Activated naive CD4-positive, alpha-beta T cell treated with Interleukin-2 at 50 U/mL for 16 hours (primary cell): Measurements from ENCODE around the gene PKIG.
"Not testable (repeated sequence)": the region's sequence is repeated elsewhere in the genome, so short reads cannot be mapped to it uniquely, and the experiment has no call there.

Source experiments
- DNase-seq: peaks from one replicate; pipeline ENCODE4 v3.0.0-alpha.2; 2020

Gene PKIG

DNA sequence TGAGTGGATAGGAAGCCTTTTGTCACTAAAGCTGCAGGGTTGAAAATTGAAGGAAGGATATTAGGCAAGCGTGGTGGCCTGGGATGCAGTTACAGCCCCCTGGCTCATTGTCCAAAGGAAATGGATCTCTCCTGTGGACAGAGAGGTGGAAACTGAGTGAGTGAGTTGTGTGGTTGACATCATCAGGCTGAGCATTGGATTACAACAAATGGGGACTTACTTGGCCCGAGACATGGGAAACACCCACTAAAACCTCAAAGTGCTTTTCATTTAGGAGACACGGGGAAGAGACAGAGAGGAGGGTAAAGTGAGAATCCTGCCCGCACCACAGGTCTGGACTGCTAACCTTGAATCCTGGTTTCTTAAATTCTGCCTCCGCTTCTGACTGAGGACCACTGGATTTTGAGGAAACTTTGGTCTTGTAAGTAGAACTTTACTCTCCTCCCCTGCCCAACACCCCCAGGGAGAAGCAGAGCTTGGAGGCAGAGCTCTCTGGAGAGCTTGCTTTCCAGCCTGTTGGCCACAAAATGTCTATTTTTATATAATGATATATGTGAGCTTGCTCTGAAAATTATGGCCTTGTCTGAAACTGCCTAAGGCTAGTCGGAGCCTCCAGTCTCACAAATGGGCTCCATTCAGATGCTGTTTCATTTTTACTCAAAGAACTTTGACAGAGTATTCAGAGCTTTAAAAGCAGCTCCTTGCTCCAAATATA is at the start of gene PKIG:
Gene PKIG, plus strand, starts transcription at position 269 of the 715 bp plus-strand sequence. CDS start 31,978 bp downstream, outside the sequence.
- DNase-seq, result no peak

DNA sequence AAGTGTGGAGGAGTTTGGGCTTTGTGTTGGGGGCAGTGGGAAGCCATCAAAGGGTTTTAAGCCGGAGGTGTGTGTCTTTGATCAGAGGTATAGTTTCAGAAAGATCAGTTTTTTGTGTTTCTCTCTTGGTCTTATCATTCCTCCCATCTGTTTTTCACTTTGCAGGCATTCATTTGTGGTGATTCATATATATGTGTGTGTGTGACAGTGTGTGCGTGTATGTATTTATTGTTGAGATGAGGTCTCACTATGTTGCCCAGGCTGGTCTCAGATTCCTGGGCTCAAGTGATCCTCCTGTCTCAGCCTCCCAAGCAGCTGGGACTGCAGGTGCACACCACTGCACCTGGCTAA is 49.4 kb upstream of the PKIG start:
- no peak for DNase-seq

DNA sequence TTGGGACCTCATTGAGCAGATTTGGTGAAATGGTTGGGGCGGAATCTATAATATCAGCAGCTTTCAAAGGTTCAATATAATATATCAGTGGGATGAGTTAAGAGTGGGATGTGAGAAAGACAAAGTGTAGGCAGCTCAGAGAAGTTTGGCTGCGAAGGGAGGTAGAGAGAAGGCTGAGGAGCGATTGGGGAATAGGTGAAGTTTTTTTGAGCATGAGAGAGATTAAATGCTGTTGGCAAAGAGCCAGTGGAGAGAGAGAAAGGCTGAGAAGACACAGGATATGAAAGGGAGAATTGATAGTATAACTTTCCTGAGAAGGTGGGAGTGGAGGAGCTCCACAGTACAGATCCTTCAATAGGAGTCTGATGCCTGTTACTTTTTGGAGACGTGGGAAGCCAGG is 48.5 kb upstream of the PKIG start:
- no peak for DNase-seq

DNA sequence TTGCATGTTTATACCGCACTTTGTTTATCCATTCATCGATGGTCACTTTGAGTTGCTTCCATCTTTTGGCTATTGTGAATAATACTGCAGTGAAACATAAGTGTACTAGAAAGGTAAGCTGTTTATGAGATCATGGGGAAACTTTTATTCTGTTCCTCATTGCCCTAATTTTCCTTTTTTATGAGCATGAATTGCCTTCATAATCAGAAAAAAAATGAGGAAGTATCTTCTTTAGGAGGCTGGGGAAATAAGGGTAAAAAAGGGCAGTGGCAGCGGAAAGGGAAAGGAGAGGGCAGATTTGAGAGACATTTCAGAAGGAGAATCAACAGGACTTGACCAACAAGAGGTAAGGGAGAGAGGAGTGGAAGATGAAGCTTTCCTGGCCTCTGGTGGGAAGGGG is 46.2 kb upstream of the PKIG start:
- no peak for DNase-seq

DNA sequence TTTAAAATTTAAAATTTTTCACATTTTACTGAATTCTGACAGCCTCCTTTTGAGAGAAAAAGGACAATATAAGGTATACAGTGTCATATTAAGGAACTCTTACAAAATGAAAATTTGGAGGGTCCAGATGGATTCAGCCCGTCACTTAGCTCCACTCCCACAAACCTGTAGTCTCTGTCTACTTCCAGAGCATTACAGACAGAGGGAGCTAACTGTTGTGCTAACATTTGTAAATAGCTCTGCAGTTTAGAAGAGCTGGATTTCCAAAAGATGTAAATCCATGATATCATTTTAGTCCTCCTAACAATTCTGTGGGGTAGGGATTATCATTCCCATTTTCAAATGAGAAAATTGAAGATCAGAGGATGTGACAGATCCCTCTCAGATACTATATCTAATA is 44.4 kb upstream of the PKIG start:
- no peak for DNase-seq

GRCh38 chr20:44540834-44541233 is 41.5 kb upstream of the PKIG start:
- DNase-seq, result no peak

DNA sequence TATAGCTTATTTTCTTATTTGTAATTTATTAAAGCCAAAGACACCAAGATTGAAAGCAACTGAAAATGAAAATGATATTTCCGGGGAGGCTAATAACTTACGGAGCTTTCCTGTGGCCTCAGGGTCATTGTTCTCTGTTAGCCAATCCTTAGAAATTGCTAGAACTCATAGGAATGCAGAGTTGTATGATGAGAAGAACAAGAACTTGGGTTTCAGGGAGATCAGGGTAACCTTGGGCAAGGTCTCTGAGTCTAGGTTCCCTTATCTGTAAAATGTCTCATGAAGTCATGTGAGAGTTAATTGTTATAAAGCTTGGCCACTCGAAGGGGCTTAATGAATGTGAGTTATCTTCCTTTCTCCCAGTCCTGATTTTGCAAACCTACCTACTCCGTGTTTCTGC is 40.4 kb upstream of the PKIG start:
- DNase-seq, result no peak

- DNase-seq, result no peak
Measured at GRCh38 chr20:44542890-44543289, 39.5 kb upstream of the PKIG start.

DNA sequence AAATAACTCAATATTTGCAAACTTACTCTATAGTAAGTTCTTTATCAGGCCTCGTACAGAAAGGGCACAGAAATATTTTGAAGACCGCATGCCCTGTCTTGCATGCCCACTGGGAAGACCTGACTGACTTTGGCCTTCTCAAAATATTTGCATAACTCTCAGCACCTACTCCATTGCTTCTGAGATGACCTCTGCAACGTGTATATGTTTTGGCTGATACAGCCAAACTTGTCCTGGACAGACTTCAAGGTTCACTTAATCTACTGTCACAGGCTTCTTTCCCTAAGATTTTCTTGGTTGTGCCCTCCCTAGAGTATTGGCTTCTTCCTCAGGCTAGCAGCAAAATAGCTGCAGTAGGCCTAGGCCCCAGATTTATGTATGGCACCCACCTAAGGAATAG is 39.0 kb upstream of the PKIG start:
- no peak for DNase-seq

- DNase-seq, result no peak
Measured at GRCh38 chr20:44544263-44544662, 38.1 kb upstream of the PKIG start.

DNA sequence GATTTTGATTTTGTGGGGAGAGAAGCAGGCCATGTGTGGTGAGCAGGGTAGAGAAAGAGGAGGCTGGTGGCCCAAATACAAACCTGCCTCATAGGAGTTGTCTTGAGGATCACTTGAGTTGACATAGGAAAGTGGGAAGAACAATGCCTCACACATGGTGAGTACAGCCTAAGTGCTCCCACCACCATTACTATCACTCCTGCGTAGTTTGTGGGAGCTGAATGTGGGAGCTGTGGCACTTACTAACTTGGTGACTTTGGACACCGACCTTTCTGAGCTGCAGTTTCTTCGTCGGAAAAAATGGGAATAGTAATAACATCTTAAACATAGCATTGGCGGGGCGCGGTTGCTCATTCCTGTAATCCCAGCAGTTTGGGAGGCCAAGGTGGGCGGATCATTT is 35.0 kb upstream of the PKIG start:
- DNase-seq, result no peak

GRCh38 chr20:44549123-44549522 is 33.3 kb upstream of the PKIG start:
- DNase-seq, result no peak

- DNase-seq, result no peak
Measured at GRCh38 chr20:44552050-44552449, 30.3 kb upstream of the PKIG start.

DNA sequence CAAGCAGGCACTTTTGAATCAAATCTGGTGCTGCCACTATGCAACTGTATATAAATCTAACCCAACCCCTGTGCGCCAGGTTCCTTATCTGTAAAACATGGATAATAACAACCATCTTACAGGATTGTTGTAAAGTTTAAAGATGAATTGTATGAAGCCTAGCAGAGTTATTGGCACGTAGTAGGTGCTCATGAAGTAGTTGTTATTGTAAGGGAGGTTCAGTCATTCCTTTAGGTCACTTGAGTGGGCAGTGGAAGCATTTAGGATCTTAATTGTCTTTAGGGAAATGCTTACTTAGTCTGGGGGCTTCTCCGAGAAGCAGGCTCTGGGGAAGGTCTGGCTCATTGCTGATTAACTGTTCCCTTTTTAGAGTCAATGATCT is 29.8 kb upstream of the PKIG start:
- no peak for DNase-seq

DNA sequence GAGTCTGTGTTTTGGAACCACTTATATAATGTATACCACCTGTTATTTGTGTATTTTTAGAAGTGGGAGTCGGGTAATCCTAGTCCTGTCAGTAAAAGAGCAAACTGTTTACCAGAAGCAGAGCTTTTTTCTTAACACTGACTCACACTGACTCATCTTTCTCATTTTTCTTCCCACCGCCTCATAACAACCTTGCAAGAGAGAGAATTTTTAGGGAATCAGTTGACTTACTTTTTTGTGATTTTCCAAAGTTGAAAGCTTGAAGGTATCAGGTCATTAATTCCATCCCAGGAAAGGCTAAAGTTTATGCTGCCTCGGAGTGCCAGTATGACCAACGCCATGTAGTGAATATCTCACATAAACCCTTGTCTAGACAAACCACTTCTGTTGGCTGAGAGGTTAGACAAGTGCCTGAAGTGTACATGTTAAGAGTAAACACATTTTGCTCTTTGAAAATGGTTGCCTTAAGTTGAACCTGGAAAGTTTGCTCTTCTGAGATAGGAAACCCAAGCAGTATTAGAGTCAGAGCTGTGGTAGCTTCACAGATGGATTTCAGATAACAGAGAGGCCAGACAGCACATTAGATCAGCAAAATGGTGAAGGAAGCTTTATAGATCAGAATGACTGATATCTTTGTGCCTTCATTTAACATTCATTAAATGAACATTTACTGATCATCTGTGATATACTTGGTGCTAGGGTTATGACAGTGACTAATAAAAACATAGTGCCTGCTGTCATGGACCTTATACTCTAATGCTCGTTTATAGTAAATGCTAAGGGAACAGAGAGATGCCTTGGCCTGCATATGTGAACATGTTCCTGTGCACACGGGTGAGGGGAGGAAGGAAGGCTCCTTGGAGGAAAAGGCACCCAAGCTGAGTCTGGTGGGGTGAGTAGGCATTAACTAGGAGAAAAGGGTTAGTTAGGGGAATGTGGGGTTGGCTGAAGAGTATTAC is 29.1 kb upstream of the PKIG start:
- no peak for DNase-seq

GRCh38 chr20:44559302-44559701 is 23.1 kb upstream of the PKIG start:
- no peak for DNase-seq

DNA sequence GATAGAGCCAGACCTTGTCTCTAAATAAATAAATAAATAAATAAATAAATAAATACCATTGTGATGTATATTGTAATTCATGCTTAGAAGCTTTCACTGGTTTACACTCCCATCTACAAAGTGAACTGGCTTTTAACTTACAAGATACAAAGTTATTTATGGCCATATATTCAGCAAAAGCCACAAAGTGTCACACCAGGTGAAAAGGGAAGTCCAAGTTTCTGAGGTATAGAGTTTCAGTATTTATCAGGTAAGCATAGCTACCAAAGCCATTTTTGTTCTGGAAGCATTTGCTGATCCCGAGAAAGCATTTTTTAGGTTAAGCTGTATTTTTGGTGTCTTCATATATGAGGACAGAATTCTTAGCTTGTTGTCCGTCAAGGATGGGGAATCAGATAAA is 22.1 kb upstream of the PKIG start:
- no peak for DNase-seq

GRCh38 chr20:44560818-44561217 is 21.6 kb upstream of the PKIG start:
- not testable (repeated sequence) for DNase-seq

- no peak for DNase-seq
Measured at GRCh38 chr20:44561876-44562275, 20.5 kb upstream of the PKIG start.

- DNase-seq, result no peak
Measured at GRCh38 chr20:44566018-44566417, 16.4 kb upstream of the PKIG start.

DNA sequence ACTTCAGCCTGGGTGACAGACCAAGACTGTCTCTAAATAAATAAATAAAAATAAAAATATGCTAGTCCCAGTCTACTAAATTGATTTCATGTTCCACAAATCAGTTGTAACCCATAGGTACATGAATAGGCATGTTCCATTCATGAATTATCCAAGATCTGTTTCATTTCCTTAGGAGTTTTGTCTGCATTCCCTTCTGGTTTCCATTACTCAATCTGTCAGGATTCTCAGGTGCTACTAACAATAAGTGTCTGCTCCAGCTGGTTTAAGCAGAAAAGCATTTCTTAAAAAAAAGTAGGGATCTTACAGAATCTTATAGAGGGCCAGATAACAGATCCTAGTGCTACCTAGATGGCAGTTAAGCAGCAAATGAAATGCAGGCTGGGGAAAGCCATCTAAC is 15.6 kb upstream of the PKIG start:
- DNase-seq, result no peak

GRCh38 chr20:44570367-44570766 is 12.0 kb upstream of the PKIG start:
- DNase-seq, result no peak

GRCh38 chr20:44571362-44571988 is 10.9 kb upstream of the PKIG start:
- DNase-seq, result no peak
